ENCODE results near the gene GABRG3.
"Not testable (repeated sequence)": the region's sequence is repeated elsewhere in the genome, so short reads cannot be mapped to it uniquely, and the experiment has no call there.

Gene GABRG3

GRCh38 chr15:26996250-26996649 lies 25.3 kb downstream of the GABRG3 start:
- no peak for DNase-seq (ENCODE audit: low read depth)

GRCh38 chr15:27003003-27003402 lies 32.0 kb downstream of the GABRG3 start:
- not testable (repeated sequence) for DNase-seq (ENCODE audit: low read depth)

GRCh38 chr15:27004226-27004625 lies 33.2 kb downstream of the GABRG3 start:
- DNase-seq (ENCODE audit: low read depth), result not testable (repeated sequence)

GRCh38 chr15:27017168-27017809 lies 46.3 kb downstream of the GABRG3 start:
- DNase-seq (ENCODE audit: low read depth), result no peak

- DNase-seq (ENCODE audit: low read depth), result no peak
Observed at GRCh38 chr15:27019687-27020086, 48.7 kb downstream of the GABRG3 start.

- no peak for DNase-seq (ENCODE audit: low read depth)
Observed at GRCh38 chr15:27025481-27025966, 54.5 kb downstream of the GABRG3 start.

- DNase-seq (ENCODE audit: low read depth), result no peak
Observed at GRCh38 chr15:27027229-27027628, 56.2 kb downstream of the GABRG3 start.

GRCh38 chr15:27028858-27029477 lies 58.0 kb downstream of the GABRG3 start:
- no peak for DNase-seq (ENCODE audit: low read depth)

- DNase-seq (ENCODE audit: low read depth), result no peak
Observed at GRCh38 chr15:27036210-27036609, 65.2 kb downstream of the GABRG3 start.

GRCh38 chr15:27037501-27037900 lies 66.5 kb downstream of the GABRG3 start:
- DNase-seq (ENCODE audit: low read depth), result no peak

- DNase-seq (ENCODE audit: low read depth), result no peak
Observed at GRCh38 chr15:27039152-27039551, 68.2 kb downstream of the GABRG3 start.

GRCh38 chr15:27042230-27042629 lies 71.2 kb downstream of the GABRG3 start:
- no peak for DNase-seq (ENCODE audit: low read depth)

GRCh38 chr15:27042646-27043045 lies 71.7 kb downstream of the GABRG3 start:
- no peak for DNase-seq (ENCODE audit: low read depth)

- no peak for DNase-seq (ENCODE audit: low read depth)
Observed at GRCh38 chr15:27043770-27044169, 72.8 kb downstream of the GABRG3 start.

GRCh38 chr15:27045796-27046195 lies 74.8 kb downstream of the GABRG3 start:
- DNase-seq (ENCODE audit: low read depth), result no peak

GRCh38 chr15:27046880-27047279 lies 75.9 kb downstream of the GABRG3 start:
- DNase-seq (ENCODE audit: low read depth), result no peak

- DNase-seq (ENCODE audit: low read depth), result no peak
Observed at GRCh38 chr15:27050163-27050562, 79.2 kb downstream of the GABRG3 start.

GRCh38 chr15:27054426-27054825 lies 83.4 kb downstream of the GABRG3 start:
- no peak for DNase-seq (ENCODE audit: low read depth)

- DNase-seq (ENCODE audit: low read depth), result no peak
Observed at GRCh38 chr15:27057904-27058645, 87.1 kb downstream of the GABRG3 start.

GRCh38 chr15:27058939-27059338 lies 88.0 kb downstream of the GABRG3 start:
- DNase-seq (ENCODE audit: low read depth), result no peak

GRCh38 chr15:27059610-27060202 lies 88.7 kb downstream of the GABRG3 start:
- no peak for DNase-seq (ENCODE audit: low read depth)

GRCh38 chr15:27061739-27062138 lies 90.8 kb downstream of the GABRG3 start:
- DNase-seq (ENCODE audit: low read depth), result no peak

GRCh38 chr15:27062951-27063350 lies 92.0 kb downstream of the GABRG3 start:
- no peak for DNase-seq (ENCODE audit: low read depth)
